SU-DHL-6 (cell line): ENCODE results near the gene GRPR.

Experiments used
- CTCF ChIP-seq: fragments of 200-600 bp; sonication (generic); IDR thresholded peaks from one replicate; pipeline ENCODE4 v1.5.1; 2017; ENCODE audit warnings: antibody characterized with exemption, mild to moderate bottlenecking, low read length, moderate library complexity; ENCODE audit not compliant: insufficient read depth, poor library complexity, severe bottlenecking
- EZH2phosphoT487 ChIP-seq: fragments of 200-600 bp; sonication (generic), shearing (Covaris generic); conservative IDR thresholded peaks from 2 replicates; pipeline ENCODE4 v1.6.1; 2018; ENCODE audit warnings: mild to moderate bottlenecking, antibody characterized with exemption, low read length, moderate library complexity, mixed read lengths

- TF ChIP-seq CTCF = no peak
- no peak for TF ChIP-seq EZH2phosphoT487
These were observed 20.6 kb downstream of the GRPR start for GRCh38 chrX:16143968-16144367.
